HCT116 (cell line): Measurements from ENCODE around the gene NNAT. TPM values are rescaled to one million over a fixed set of nuclear protein-coding genes. Genes with fewer than 3 reads are reported as not detected.

Experiments
- ATF3 ChIP-seq: IDR thresholded peaks from 2 replicates; pipeline ENCODE4 v1.6.1; 2012
- EZH2phosphoT487 ChIP-seq: fragments of 200-600 bp; IDR thresholded peaks from 2 replicates; pipeline ENCODE4 v1.6.1; 2018; ENCODE audit warnings: antibody characterized with exemption, borderline replicate concordance
- FOSL1 ChIP-seq: IDR thresholded peaks from 2 replicates; pipeline ENCODE4 v1.6.1; 2012; ENCODE audit warnings: low read depth
- REST ChIP-seq: IDR thresholded peaks from 2 replicates; pipeline ENCODE4 v1.6.1; 2012; ENCODE audit warnings: low read depth
- SIN3A ChIP-seq: IDR thresholded peaks from 2 replicates; pipeline ENCODE4 v1.6.1; 2012; ENCODE audit warnings: low read depth
- ZBTB33 ChIP-seq: IDR thresholded peaks from 2 replicates; pipeline ENCODE4 v1.6.1; 2011; ENCODE audit warnings: mild to moderate bottlenecking, low read length, moderate library complexity; ENCODE audit not compliant: insufficient replicate concordance; ENCODE audit errors: extremely low read depth
- total RNA-seq: library from RNA; stranded (reverse); gene quantifications from one replicate; pipeline ENCODE4 v1.2.1, GENCODE V29; 2021; ENCODE audit not compliant: unreplicated experiment

Gene NNAT
- total RNA-seq, 1 experiment from 2014 or later: not detected

- no peak for TF ChIP-seq REST
- TF ChIP-seq EZH2phosphoT487: no peak
- TF ChIP-seq ZBTB33: no peak
- TF ChIP-seq SIN3A: no peak
- no peak for TF ChIP-seq FOSL1
- no peak for TF ChIP-seq ATF3
Observed at GRCh38 chr20:37562695-37563480, 41.8 kb downstream of the NNAT start (continued).
